Heart right ventricle (tissue), 16 donors: ENCODE data around the gene TMEM44. TPM values are rescaled to one million over a fixed set of nuclear protein-coding genes. Genes with fewer than 3 reads are reported as not detected.

Experiments used
- ATAC-seq, 8 donors: fragments of 200-7000 bp; cut with Tn5 transposase; one replicate each; pipeline ENCODE4 v1.9.1; 2020; ENCODE audit warnings: mild to moderate bottlenecking in 8 of 8, moderate library complexity in 8 of 8, moderate number of reproducible peaks in 1 of 8
- DNase-seq, 2 donors: peaks; one replicate each; pipeline ENCODE4 v3.0.0-alpha.2; 2020
- H3K27ac ChIP-seq, 10 donors: fragments of 200-600 bp; sonication (generic) in 2 of 10; one replicate each; pipeline versions ENCODE4 v1.5.0 to v1.8.0; 2020 to 2022; ENCODE audit warnings: mild to moderate bottlenecking in 3 of 10
- H3K27me3 ChIP-seq, 7 donors: fragments of 200-600 bp; one replicate each; pipeline ENCODE4 v1.8.0; 2021 to 2022; ENCODE audit warnings: mild to moderate bottlenecking in 2 of 7
- H3K36me3 ChIP-seq, 9 donors: fragments of 200-600 bp; sonication (generic) in 1 of 9; one replicate each; pipeline versions ENCODE4 v1.5.0 to v1.8.0; 2020 to 2022; ENCODE audit warnings: mild to moderate bottlenecking in 2 of 9
- H3K4me1 ChIP-seq, 9 donors: fragments of 200-600 bp; sonication (generic) in 1 of 9; one replicate each; pipeline versions ENCODE4 v1.5.0 to v1.8.0; 2020 to 2022; ENCODE audit warnings: mild to moderate bottlenecking in 4 of 9
- H3K4me3 ChIP-seq, 10 donors: fragments of 200-600 bp; sonication (generic) in 2 of 10; one replicate each; pipeline versions ENCODE4 v1.5.0 to v1.8.0; 2020 to 2022; ENCODE audit warnings: mild to moderate bottlenecking in 7 of 10, moderate library complexity in 2 of 10
- H3K9me3 ChIP-seq, 11 donors: fragments of 200-600 bp in 10 of 11; sonication (generic) in 2 of 11; one replicate each; pipeline versions ENCODE4 v1.5.0 to v1.8.0; 2013 to 2022; ENCODE audit warnings: mild to moderate bottlenecking in 2 of 11, control low read depth in 1 of 11, moderate library complexity in 1 of 11
- WGBS, 2 donors: extraction: QIAGEN DNeasy Blood & Tissue Kit; methylation state at CpG; one replicate each; pipeline ENCODE4 v1.1.7; 2013; ENCODE audit warnings: inconsistent platforms in 1 of 2; 5-methylcytosine and 5-hydroxymethylcytosine counted together
- intact Hi-C, 10 donors: fragments of 100-400 bp; cut with DNase I; formaldehyde crosslinking; loops; one replicate each; pipeline versions ENCODE4 v1.11.1 to v1.14.2; 2022
- polyA plus RNA-seq, 2 donors: library from polyadenylated mRNA; stranded (reverse); fragments of 200-250 nt; gene quantifications; one replicate each; pipeline ENCODE4 v1.2.3, GENCODE V29; 2013
- total RNA-seq, 10 donors: library from RNA; stranded (reverse); fragmentation: NEBNext Ultra II Directional in 3 of 10; extraction: Animal tissue kit (Norgen Biotek cat#: 25700) in 3 of 10; gene quantifications; one replicate each; pipeline versions ENCODE4 v1.2.1 to v1.2.4, GENCODE V29; 2021 to 2023
- TF ChIP-seq, protein P1 (sequence below), 9 donors: fragments of 200-600 bp; sonication (generic) in 2 of 9; IDR thresholded peaks; one replicate each; pipeline versions ENCODE4 v1.5.0 to v1.8.0; 2021 to 2022; ENCODE audit warnings: antibody characterized with exemption in 9 of 9, mild to moderate bottlenecking in 5 of 9, moderate library complexity in 1 of 9
- donor health status: Arrhythmogenic right ventricular cardiomyopathy.
- donor health status: ischemic (EF 13 %, LVEDD 7.1; RV severe dilation, severe dysfunction).
- donor health status: healthy with polysubstance abuse.
- donor health status: DM: no; HTN: yes; CAD: no.
- donor health status: DM: no; HTN: no; CAD: no.
- donor health status: ischemic (EF 25% LVEDD 6.9; RV normal size, moderate dysfunction).
- donor health status: ischemic (EF 25% LVEDD 5.7; RV mildly dilated, moderate dysfunction).
- donor health status: healthy.
- donor health status: DM: yes; HTN: yes; CAD: no.
- donor health status: Ischemic cardiomyopathy.
- donor health status: ischemic (EF 35%, LVEDD 5.7; RV mildly dilated, moderate dysfunction).
- donor health status: nonischemic (EF 11% LVEDD 7.7; RV severe dilation, severe dysfunction).
- donor health status: DM: yes; HTN: yes; CAD: no.
- donor health status: PGD.
- donor health status: ischemic (EF 29% LVEDD 5.4; RV normal size, mild dysfunction).
- donor health status: nonischemic (EF 23%, LVEDD 6.1; RV moderate dilation, normal function).

Gene TMEM44
- total and polyA plus RNA-seq, 12 donors: 3.1 to 21.9 (median 5.1) TPM

DNA sequence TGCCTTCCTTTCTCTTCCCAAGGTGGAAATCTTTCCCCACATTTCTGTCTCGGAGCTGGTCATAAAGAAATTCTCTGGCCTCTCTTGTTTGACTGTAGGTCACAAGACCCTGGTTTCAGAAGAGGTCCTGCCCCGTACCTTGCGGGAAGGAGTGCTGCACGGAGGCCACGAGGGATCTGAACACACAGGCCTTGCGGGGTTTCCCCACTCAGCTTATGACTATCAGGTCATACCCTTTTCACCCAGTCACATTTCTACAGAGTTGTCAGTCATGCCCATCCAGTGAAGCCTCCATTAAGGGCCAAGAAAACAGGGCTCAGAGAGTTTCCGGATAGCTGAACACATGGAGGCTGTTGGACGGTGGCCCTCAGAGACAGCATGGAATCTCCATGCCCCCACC lies 91.7 kb downstream of the TMEM44 start:
- intact Hi-C loops: loop anchor here in 1 of 10 donors (5.0 kb wide), 1 partner anchor 44 kb away; no protein-coding TSS in a partner anchor
- no peak overlapping the region for H3K4me3 ChIP-seq
- no peak overlapping the region for H3K27ac ChIP-seq
- H3K27me3 ChIP-seq: no peaks in the 10 kb centered on the region
- DNase-seq (no peak), ATAC-seq (no peak)
- H3K36me3 ChIP-seq: no peaks in the 10 kb centered on the region
- TF ChIP-seq, protein P1, sequence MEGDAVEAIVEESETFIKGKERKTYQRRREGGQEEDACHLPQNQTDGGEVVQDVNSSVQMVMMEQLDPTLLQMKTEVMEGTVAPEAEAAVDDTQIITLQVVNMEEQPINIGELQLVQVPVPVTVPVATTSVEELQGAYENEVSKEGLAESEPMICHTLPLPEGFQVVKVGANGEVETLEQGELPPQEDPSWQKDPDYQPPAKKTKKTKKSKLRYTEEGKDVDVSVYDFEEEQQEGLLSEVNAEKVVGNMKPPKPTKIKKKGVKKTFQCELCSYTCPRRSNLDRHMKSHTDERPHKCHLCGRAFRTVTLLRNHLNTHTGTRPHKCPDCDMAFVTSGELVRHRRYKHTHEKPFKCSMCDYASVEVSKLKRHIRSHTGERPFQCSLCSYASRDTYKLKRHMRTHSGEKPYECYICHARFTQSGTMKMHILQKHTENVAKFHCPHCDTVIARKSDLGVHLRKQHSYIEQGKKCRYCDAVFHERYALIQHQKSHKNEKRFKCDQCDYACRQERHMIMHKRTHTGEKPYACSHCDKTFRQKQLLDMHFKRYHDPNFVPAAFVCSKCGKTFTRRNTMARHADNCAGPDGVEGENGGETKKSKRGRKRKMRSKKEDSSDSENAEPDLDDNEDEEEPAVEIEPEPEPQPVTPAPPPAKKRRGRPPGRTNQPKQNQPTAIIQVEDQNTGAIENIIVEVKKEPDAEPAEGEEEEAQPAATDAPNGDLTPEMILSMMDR (IDR thresholded peaks at IDR 0.05): no peak
- 95 to 98% methylated on average over 8 of the region's 8 CpGs for WGBS, 2 donors
- H3K4me1 ChIP-seq: peaks cover 0 to 21% (median 12%) of the 10 kb centered on the region in 9 donors
- H3K9me3 ChIP-seq: no peaks in the 10 kb centered on the region

DNA sequence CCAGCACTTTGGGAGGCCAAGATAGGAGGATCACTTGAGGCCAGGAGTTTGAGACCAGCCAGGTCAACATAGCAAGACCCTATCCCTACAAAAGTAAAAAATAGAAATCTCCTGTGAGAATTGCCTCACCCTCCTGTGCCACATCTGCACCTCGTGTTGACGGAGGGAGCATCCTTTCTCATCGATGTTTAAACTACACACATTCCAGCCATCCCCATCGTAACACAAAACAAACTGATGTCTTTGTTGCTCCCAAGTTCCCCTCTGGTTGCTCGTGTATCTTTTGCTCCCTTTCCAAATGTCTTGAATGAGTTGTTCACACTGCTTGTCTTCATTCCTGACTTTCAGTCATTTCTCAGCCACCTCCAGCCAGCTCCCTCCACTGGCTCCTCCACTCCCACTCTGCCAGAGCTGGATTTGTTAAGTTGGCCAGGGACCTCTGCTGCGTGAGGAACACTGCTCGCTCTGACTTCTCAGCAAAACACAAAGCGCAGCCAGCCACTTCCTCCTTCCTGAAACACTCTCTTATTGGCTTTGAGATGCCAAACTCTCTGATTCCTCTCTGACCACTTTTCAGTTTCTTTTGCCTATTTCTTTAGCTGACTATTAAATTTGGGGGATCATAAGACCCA lies 92.8 kb downstream of the TMEM44 start:
- no peaks in the 10 kb centered on the region for H3K27me3 ChIP-seq
- intact Hi-C loops: loop anchor here in 1 of 10 donors (5.0 kb wide), 1 partner anchor 43 kb away; no protein-coding TSS in a partner anchor
- H3K4me3 ChIP-seq: no peak overlapping the region
- WGBS, 2 donors: 62 to 67% methylated on average over 8 of the region's 8 CpGs
- DNase-seq: peak in 1 of 2 donors; percentile 22
- H3K27ac ChIP-seq: peak overlapping the region in 2 of 10 donors; percentile 36 to 57
- H3K9me3 ChIP-seq: no peaks in the 10 kb centered on the region
- peaks cover 0 to 21% (median 12%) of the 10 kb centered on the region in 9 donors for H3K4me1 ChIP-seq
- ATAC-seq: peak in 3 of 8 donors; percentile 25 to 64 (median 54)
- no peaks in the 10 kb centered on the region for H3K36me3 ChIP-seq
- TF ChIP-seq, protein P1 (IDR thresholded peaks at IDR 0.05): no peak

DNA sequence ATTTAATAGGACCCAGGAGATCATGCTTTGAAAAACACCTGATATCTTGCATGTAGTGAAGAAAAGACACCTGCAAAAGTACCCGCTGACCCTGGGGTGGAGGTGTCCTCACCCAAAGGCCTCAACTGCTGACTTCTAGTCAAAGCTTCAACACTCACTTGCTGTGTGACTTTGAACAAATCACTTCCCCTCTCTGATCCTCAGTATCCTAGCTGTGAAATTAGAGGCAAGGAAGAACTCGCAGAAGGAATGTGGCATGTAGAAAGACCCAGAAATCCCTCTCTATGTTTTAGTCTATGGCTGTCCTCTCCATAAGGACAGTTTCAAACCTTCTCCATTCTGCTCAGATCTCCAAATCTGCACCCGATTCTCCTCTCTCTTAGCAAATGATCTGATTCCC lies 93.7 kb downstream of the TMEM44 start:
- Histone ChIP-seq H3K9me3 (peaks cover 0 to 7% (median 2%) of the 10 kb centered on the region in 11 donors), H3K4me3 (no peak overlapping the region), H3K27me3 (no peaks in the 10 kb centered on the region), H3K36me3 (no peaks in the 10 kb centered on the region), H3K4me1 (peaks cover 0 to 21% (median 12%) of the 10 kb centered on the region in 9 donors), H3K27ac (no peak overlapping the region)
- 95% methylated on average over 3 of the region's 3 CpGs for WGBS, 2 donors
- TF ChIP-seq, protein P1 (IDR thresholded peaks at IDR 0.05): no peak
- DNase-seq (no peak), ATAC-seq (no peak)
- intact Hi-C loops: no loop called here

DNA sequence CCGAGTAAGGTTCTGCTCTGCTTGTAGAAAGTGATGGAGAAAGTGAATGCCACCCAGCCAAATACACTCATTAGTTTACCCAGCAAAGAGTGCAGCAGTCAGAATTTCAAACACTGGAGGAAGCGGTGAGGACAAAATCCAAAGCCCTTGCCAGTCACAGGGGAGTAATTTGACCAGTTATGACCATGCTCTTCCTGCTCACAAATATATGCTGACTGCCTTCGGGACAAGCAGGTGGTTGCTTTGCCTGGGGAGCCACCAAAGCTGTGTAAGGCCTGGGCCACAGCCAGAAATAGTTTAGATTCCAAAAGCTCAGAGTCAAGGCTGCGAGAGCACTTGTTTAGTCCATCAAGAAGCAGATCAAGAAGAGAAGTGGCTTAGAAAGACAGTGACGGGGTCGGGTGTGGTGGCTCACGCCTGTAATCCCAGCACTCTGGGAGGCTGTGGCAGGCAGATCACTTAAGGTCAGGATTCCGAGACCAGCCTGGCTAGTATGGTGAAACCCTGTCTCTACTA lies 95.4 kb downstream of the TMEM44 start:
- 57 to 59% methylated on average over 8 of the region's 8 CpGs for WGBS, 2 donors
- Histone ChIP-seq H3K9me3 (peaks cover 0 to 17% (median 11%) of the 10 kb centered on the region in 11 donors), H3K4me3 (no peak overlapping the region), H3K36me3 (no peaks in the 10 kb centered on the region), H3K27me3 (no peaks in the 10 kb centered on the region), H3K27ac (peak overlapping the region in 2 of 10 donors; percentile 4 to 27), H3K4me1 (peaks cover 0 to 21% (median 12%) of the 10 kb centered on the region in 9 donors)
- TF ChIP-seq, protein P1 (IDR thresholded peaks at IDR 0.05): no peak
- intact Hi-C loops: no loop called here
- ATAC-seq: peak in 4 of 8 donors; percentile 40 to 62 (median 54)
- no peak for DNase-seq

Other genes with a start within 250 kb of the TMEM44 start
- under 1 TPM in 6 of 10 donors, not detected in 4; 0.09 to 0.21 (median 0.15) TPM for gene GP5, start 234.2 kb downstream of the TMEM44 start, total RNA-seq
- under 1 TPM in 1 of 2 donors, not detected in 1; 0.01 TPM for gene GP5, start 234.2 kb downstream of the TMEM44 start, polyA plus RNA-seq
- 100 to 1,000 TPM in 5 of 10 donors, 10 to 100 TPM in 5; 60.3 to 195 (median 109) TPM for gene ATP13A3, start 146.4 kb downstream of the TMEM44 start, total RNA-seq
- 10 to 100 TPM; 31.0 to 45.9 TPM for gene ATP13A3, start 146.4 kb downstream of the TMEM44 start, polyA plus RNA-seq
- gene LSG1, start 38.8 kb upstream of the TMEM44 start, total RNA-seq: 10 to 100 TPM; 11.9 to 22.1 (median 18.9) TPM
- gene LSG1, start 38.8 kb upstream of the TMEM44 start, polyA plus RNA-seq: 10 to 100 TPM; 11.3 to 17.9 TPM
- gene FAM43A, start 52.5 kb upstream of the TMEM44 start, total RNA-seq: 10 to 100 TPM in 9 of 10 donors, 1 to 10 TPM in 1; 9.2 to 61.7 (median 19.8) TPM
- 10 to 100 TPM in 1 of 2 donors, 1 to 10 TPM in 1; 8.9 to 15.4 TPM for gene FAM43A, start 52.5 kb upstream of the TMEM44 start, polyA plus RNA-seq